ENCODE data around the gene KCNE4. TPM values are rescaled to one million over a fixed set of nuclear protein-coding genes. Genes with fewer than 3 reads are reported as not detected.

Gene KCNE4
- polyA plus RNA-seq, 1 donor from 2014 or later: not detected

DNA sequence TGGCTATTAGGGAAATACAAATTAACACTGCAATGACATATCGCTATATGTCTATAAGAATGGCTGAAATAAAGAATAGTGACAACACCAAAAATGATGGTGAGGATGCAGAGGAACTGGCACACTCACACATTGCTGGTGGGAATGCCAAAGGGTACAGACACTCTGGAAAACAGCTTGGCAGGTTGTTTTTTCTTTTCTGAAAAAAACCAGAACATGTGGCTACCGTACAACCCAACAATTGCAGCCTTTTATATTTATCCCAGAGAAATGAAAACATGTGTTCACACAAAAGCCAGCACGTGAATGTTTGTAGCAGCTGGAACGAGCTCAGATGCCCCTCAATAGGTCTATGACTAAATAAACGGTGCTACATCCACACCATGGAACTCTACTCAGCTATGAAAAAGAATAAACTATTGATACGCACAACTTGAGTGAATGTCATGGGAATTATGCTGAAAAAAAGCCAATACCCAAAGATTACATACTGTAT, 45.9 kb downstream of the KCNE4 start:
- Mint-ChIP-seq H3K4me1 (no peaks in the 10 kb centered on the region), H3K9me3 (no peaks in the 10 kb centered on the region), H3K27ac (no peak overlapping the region), H3K27me3 (peaks cover 1% of the 10 kb centered on the region), H3K4me3 (no peak overlapping the region), H3K36me3 (no peaks in the 10 kb centered on the region)

DNA sequence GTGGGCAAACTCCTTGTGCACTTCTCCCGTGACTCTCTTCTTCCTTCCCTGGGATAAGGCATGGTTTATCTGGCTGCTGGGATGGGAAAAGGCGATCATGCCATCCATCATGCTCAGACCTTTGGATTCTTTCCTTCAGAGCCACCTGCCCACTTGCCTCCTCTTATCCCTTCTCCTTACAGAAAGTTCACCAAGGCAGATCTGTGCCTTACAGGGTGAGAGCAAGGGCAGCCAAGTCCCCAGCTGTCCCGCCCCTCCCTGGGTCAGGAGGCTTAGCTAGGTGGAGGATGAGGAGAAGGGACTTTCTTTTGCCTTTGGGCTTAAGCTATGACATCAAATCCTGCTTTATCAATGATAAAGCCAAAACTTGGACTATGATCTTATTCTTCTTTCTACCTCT, 47.6 kb downstream of the KCNE4 start:
- H3K36me3 Mint-ChIP-seq: no peaks in the 10 kb centered on the region
- H3K9me3 Mint-ChIP-seq: no peaks in the 10 kb centered on the region

DNA sequence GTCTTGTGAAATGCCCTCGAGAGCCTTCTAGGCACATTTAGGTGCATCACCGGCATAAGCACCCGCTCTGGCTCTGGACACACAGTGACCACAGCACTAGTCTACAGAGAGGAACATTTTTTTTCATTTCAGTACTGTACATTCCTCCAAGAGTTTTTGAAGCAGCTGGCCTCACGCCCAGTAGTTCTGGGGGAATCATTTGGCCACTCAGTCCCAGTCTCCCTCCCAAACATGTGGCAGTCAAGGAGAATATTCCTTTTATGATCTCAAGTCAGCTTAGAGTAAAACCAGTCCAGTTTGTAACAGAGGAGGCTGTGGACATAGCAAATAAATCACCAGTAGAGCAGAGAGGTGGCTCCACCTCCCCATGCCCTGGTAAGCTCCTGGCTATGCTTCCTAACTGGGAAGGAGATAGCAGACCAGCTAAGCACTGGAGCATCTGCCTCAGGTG, 48.1 kb downstream of the KCNE4 start:
- H3K27ac Mint-ChIP-seq: no peak overlapping the region
- H3K36me3 Mint-ChIP-seq: no peaks in the 10 kb centered on the region
- H3K4me1 Mint-ChIP-seq: no peaks in the 10 kb centered on the region
- peak overlapping the region in 1 of 4 donors; percentile 6 for H3K4me3 Mint-ChIP-seq
- no peaks in the 10 kb centered on the region for H3K9me3 Mint-ChIP-seq
- no peaks in the 10 kb centered on the region for H3K27me3 Mint-ChIP-seq

More for the DNA sequence above, 47.6 kb downstream of the KCNE4 start:
- no peak overlapping the region for H3K4me3 Mint-ChIP-seq
- H3K27me3 Mint-ChIP-seq: peaks cover under 1% of the 10 kb centered on the region
- H3K4me1 Mint-ChIP-seq: no peaks in the 10 kb centered on the region
- no peak overlapping the region for H3K27ac Mint-ChIP-seq

DNA sequence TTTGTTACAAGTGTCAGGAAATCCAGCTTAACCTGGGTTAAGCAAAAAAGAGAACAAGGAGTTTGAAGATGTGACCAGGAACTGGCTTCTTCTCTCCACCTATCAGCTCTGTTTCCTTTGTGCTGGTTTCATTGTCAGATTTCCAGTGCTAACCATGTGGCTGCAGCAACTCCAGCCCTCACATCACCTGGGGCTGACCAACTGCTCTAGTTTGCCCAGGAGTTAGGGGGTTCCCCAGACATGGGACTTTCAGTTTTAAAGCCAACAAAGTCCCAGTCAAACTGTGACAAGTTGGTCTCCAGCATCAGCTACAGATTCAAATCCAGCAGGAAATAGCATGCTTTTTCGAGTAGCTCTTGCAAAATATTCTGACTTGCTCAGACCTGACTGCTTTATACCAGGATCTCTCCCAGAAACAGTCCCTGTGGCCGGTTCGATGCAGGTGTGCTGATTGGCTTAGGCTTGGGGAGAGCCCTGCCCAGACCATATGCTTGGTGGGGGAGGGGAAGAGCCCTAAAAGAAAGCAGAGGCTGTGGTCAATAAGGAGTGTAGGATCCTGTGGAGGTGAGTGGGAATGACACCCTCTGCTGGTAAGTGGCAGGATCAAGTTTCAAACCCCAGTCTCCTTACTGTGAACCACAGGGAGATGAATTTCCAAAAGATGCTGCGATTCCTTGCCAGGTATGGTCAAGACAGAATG, 49.5 kb downstream of the KCNE4 start:
- Mint-ChIP-seq H3K36me3 (no peaks in the 10 kb centered on the region), H3K27me3 (no peaks in the 10 kb centered on the region), H3K27ac (no peak overlapping the region), H3K9me3 (peaks cover 0 to 1% (median 0%) of the 10 kb centered on the region in 3 donors), H3K4me3 (no peak overlapping the region), H3K4me1 (no peaks in the 10 kb centered on the region)

DNA sequence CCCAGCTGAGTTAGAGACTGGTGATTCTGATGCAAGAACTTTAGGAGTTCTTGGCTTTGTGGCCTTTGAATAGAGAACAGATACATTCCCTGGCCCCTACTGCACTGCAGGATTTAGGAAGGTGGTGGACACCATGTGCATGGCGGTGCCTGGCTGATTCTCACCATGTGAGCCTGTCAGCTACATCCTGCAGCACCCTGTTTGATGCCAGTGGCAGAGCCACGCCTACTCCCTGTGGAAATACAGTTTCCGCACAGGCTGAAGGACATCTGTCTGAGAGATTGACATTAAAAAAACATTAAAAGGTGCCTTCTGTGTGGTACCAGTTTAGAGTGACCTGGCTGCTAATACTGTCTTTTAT, 50.0 kb downstream of the KCNE4 start:
- no peaks in the 10 kb centered on the region for H3K27me3 Mint-ChIP-seq
- H3K9me3 Mint-ChIP-seq: peaks cover 0 to 1% (median 0%) of the 10 kb centered on the region in 3 donors
- no peaks in the 10 kb centered on the region for H3K4me1 Mint-ChIP-seq
- no peaks in the 10 kb centered on the region for H3K36me3 Mint-ChIP-seq
- no peak overlapping the region for H3K4me3 Mint-ChIP-seq
- H3K27ac Mint-ChIP-seq: no peak overlapping the region

DNA sequence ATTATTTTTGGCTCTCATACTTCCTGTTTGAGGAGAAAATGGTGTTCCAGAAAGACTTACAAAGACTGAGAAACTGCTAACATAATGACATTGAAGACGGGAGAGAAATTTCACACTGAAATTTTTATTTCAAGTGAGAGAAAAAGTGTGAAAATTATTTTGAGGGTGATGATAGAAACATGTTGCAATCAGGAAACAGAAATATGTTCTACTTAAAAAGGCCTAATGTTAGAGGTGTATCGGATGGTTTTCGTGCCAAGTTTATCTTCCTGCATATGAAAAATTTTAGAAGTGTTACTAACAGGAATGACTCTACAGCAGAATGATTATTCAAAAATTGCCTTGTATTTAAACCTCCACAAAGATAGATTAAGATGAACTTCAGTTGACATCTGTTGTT, 50.5 kb downstream of the KCNE4 start:
- Mint-ChIP-seq H3K9me3 (peaks cover 0 to 1% (median 0%) of the 10 kb centered on the region in 3 donors), H3K27me3 (no peaks in the 10 kb centered on the region), H3K4me3 (no peak overlapping the region), H3K27ac (no peak overlapping the region), H3K4me1 (no peaks in the 10 kb centered on the region), H3K36me3 (no peaks in the 10 kb centered on the region)

DNA sequence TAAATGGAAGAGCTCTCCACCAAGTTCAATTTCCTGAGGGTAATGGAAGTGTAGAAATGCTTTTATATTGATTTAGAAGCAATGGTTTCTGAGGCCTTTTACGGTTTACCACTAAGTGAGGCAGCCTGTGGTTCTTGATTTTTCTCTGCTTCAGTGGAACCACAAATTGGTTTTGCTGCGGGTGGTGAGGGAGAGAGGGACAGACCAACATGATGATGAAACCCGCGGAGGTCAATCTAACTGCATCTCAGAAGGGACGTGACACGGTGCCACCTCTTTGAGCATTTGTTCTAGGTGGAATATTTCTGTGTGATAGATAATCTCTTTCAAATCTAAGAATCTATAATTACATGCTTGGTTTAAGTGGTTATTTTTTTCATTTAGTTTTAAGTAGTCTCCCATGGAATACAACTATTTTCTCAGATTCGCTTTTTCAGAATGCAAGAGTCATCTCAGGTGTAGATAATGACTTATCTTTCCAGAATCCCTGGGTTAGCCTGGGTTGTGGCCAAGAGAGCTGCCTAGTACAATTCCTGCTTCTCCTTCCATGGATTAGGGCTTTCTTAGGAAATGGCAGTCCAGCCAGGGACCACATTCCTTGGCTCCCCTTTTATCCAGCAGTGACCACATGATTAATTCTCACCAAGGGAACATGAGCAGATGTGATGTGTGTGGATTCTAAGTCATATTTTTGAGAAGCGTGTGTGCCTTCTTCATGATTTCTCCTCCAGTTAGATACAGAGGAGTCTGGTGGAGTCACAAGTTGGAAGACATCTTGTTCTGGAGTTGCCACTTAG, 52.5 kb downstream of the KCNE4 start:
- no peaks in the 10 kb centered on the region for H3K4me1 Mint-ChIP-seq
- H3K4me3 Mint-ChIP-seq: no peak overlapping the region
- no peak overlapping the region for H3K27ac Mint-ChIP-seq
- peaks cover 0 to 1% (median 0%) of the 10 kb centered on the region in 3 donors for H3K9me3 Mint-ChIP-seq
- H3K27me3 Mint-ChIP-seq: no peaks in the 10 kb centered on the region
- H3K36me3 Mint-ChIP-seq: no peaks in the 10 kb centered on the region

Other genes starting within 250 kb of the KCNE4 start
- gene ACSL3, start 191.2 kb upstream of the KCNE4 start, polyA plus RNA-seq: 19.6 TPM